IMR-90 (cell line): ENCODE measurements around the gene NHSL1.

Experiments used
- BHLHE40 ChIP-seq: fragments of 150-350 bp; IDR thresholded peaks from 2 replicates; pipeline ENCODE4 v1.6.1; 2016; ENCODE audit warnings: mild to moderate bottlenecking, low read depth, low read length
- CEBPB ChIP-seq: IDR thresholded peaks from 2 replicates; pipeline ENCODE4 v1.6.1; 2012; ENCODE audit warnings: low read depth, low read length, improper control_type of control experiment
- CHD1 ChIP-seq: IDR thresholded peaks from 2 replicates; pipeline ENCODE4 v1.6.1; 2012; ENCODE audit warnings: low read depth, low read length, improper control_type of control experiment
- FOS ChIP-seq: fragments of 150-350 bp; IDR thresholded peaks from 2 replicates; pipeline ENCODE4 v1.6.1; 2016; ENCODE audit warnings: low read depth, low read length
- POLR2A ChIP-seq: IDR thresholded peaks from 2 replicates; pipeline ENCODE4 v1.6.1; 2012; ENCODE audit warnings: mild to moderate bottlenecking, low read depth, low read length
- RAD21 ChIP-seq: IDR thresholded peaks from 2 replicates; pipeline ENCODE4 v1.6.1; 2012; ENCODE audit warnings: low read length, improper control_type of control experiment
- RCOR1 ChIP-seq: IDR thresholded peaks from 2 replicates; pipeline ENCODE4 v1.6.1; 2012; ENCODE audit warnings: mild to moderate bottlenecking, low read length, improper control_type of control experiment; ENCODE audit not compliant: insufficient replicate concordance
- TF ChIP-seq, protein P1 (sequence below): fragments of 150-350 bp; IDR thresholded peaks from 2 replicates; pipeline ENCODE4 v1.6.1; 2016; ENCODE audit warnings: low read depth, mild to moderate bottlenecking, low read length, moderate library complexity, borderline replicate concordance
- TF ChIP-seq, protein P2 (sequence below): conservative IDR thresholded peaks from 2 replicates; pipeline ENCODE4 v1.5.1; 2012; ENCODE audit warnings: mild to moderate bottlenecking, low read depth, low read length, improper control_type of control experiment

DNA sequence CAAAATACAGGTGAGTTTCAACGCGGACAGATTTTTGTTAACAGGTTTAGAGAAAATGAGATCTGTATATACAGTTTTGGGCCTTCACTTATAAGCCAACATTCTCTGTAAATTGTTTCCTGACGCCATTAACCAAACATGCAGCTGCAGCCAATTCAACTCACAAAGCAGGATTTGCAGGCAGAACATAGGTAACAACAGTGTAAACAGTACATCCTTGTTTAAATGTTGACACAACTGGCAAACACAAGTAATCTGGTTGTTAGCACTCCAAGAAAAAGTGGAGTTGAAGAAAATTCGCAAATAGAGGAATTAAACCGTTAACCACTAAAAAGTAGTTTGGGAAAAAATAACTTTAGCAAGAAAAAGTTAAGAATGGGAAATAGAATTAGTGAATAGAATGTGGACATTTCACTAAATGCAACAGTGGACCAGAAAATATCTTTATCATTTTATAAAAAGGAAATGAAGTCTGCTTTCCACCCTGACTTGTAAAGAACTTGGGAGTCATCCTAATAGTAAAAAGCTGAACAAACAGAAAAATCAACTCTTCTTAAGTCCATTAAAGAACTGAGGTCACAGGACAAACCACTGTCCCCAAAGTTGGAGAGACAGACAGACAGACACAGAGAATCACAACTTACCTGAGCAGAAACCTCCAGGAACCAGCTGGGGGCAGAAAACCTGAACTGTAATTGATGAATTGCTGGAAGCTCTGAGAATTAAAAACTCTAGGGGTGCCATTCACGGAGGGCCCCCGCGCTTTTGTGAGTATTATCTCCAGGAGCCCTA lies 111.5 kb downstream of the NHSL1 start:
- TF ChIP-seq CEBPB (no peak), POLR2A (no peak), RAD21 (no peak), FOS (no peak), BHLHE40 (no peak), RCOR1 (no peak), CHD1 (no peak)
- TF ChIP-seq, protein P1, sequence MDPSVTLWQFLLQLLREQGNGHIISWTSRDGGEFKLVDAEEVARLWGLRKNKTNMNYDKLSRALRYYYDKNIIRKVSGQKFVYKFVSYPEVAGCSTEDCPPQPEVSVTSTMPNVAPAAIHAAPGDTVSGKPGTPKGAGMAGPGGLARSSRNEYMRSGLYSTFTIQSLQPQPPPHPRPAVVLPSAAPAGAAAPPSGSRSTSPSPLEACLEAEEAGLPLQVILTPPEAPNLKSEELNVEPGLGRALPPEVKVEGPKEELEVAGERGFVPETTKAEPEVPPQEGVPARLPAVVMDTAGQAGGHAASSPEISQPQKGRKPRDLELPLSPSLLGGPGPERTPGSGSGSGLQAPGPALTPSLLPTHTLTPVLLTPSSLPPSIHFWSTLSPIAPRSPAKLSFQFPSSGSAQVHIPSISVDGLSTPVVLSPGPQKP: no peak
- TF ChIP-seq, protein P2, sequence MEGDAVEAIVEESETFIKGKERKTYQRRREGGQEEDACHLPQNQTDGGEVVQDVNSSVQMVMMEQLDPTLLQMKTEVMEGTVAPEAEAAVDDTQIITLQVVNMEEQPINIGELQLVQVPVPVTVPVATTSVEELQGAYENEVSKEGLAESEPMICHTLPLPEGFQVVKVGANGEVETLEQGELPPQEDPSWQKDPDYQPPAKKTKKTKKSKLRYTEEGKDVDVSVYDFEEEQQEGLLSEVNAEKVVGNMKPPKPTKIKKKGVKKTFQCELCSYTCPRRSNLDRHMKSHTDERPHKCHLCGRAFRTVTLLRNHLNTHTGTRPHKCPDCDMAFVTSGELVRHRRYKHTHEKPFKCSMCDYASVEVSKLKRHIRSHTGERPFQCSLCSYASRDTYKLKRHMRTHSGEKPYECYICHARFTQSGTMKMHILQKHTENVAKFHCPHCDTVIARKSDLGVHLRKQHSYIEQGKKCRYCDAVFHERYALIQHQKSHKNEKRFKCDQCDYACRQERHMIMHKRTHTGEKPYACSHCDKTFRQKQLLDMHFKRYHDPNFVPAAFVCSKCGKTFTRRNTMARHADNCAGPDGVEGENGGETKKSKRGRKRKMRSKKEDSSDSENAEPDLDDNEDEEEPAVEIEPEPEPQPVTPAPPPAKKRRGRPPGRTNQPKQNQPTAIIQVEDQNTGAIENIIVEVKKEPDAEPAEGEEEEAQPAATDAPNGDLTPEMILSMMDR: no peak
